ENCODE measurements around the gene VAMP1.

DNA sequence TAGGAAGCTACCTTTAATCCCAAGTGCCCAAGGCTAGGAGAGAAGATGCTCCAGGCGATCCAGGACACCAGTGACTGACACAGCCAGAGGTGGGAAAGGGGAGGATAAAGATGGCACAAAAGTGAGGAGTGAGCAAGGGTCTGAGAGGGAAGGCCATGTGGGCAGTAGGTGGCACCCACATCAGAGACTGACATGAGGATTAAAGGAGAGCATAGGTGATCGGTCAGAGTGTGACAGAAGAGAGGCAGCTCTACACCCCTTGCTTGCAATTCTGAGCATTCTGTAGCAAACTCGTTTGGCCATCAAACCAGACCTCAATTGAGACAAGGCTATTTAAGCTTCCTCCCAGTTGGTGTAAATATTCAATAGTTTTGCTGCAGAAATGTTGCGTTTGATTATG, 26.4 kb downstream of the VAMP1 start:
- TF ChIP-seq, protein P1, sequence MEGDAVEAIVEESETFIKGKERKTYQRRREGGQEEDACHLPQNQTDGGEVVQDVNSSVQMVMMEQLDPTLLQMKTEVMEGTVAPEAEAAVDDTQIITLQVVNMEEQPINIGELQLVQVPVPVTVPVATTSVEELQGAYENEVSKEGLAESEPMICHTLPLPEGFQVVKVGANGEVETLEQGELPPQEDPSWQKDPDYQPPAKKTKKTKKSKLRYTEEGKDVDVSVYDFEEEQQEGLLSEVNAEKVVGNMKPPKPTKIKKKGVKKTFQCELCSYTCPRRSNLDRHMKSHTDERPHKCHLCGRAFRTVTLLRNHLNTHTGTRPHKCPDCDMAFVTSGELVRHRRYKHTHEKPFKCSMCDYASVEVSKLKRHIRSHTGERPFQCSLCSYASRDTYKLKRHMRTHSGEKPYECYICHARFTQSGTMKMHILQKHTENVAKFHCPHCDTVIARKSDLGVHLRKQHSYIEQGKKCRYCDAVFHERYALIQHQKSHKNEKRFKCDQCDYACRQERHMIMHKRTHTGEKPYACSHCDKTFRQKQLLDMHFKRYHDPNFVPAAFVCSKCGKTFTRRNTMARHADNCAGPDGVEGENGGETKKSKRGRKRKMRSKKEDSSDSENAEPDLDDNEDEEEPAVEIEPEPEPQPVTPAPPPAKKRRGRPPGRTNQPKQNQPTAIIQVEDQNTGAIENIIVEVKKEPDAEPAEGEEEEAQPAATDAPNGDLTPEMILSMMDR (IDR thresholded peaks at IDR 0.05) = no peak
- TF ChIP-seq POLR2A (IDR thresholded peaks at IDR 0.05) = no peak

All from body of pancreas (tissue), 4 donors.